Psoas muscle (tissue), 8 donors: ENCODE results near the gene RTN1. TPM values are rescaled to one million over a fixed set of nuclear protein-coding genes. Genes with fewer than 3 reads are reported as not detected.

ENCODE experiments used
- ATAC-seq, 4 donors: fragments of 200-7000 bp; cut with Tn5 transposase; one replicate each; pipeline ENCODE4 v1.9.1; 2020; ENCODE audit warnings: moderate library complexity in 3 of 4, mild to moderate bottlenecking in 2 of 4
- DNase-seq, 2 donors: peaks; one replicate each; pipeline ENCODE4 v3.0.0-alpha.2; 2020
- H3K27ac ChIP-seq: fragments of 200-600 bp; one replicate; pipeline ENCODE4 v1.8.0; 2022
- H3K27me3 ChIP-seq, 3 donors: fragments of 200-600 bp in 1 of 3; one replicate each; pipeline versions ENCODE4 v1.6.1 to v1.8.0; 2013 to 2022; ENCODE audit warnings: low read length in 2 of 3, mild to moderate bottlenecking in 2 of 3, moderate library complexity in 1 of 3; ENCODE audit not compliant: insufficient read depth in 3 of 3
- H3K36me3 ChIP-seq, 2 donors: fragments of 200-600 bp in 1 of 2; one replicate each; pipeline versions ENCODE4 v1.6.1 to v1.8.0; 2013 to 2022; ENCODE audit warnings: low read depth in 1 of 2, mild to moderate bottlenecking in 1 of 2, moderate library complexity in 1 of 2; ENCODE audit not compliant: insufficient read depth in 1 of 2
- H3K4me1 ChIP-seq: fragments of 200-600 bp; one replicate; pipeline ENCODE4 v1.8.0; 2022
- H3K4me3 ChIP-seq: fragments of 200-600 bp; one replicate; pipeline ENCODE4 v1.8.0; 2022; ENCODE audit warnings: mild to moderate bottlenecking
- H3K9me3 ChIP-seq: fragments of 200-600 bp; one replicate; pipeline ENCODE4 v1.8.0; 2022
- WGBS, 3 donors: extraction: QIAGEN DNeasy Blood & Tissue Kit; methylation state at CpG; one replicate each; pipeline versions ENCODE4 v1.1.6 to v1.1.7; 2013; 5-methylcytosine and 5-hydroxymethylcytosine counted together
- intact Hi-C, 2 donors: fragments of 100-400 bp; cut with DNase I; formaldehyde crosslinking; loops; one replicate each; pipeline versions ENCODE4 v1.11.0 to v1.14.2; 2022
- polyA plus RNA-seq, 3 donors: library from polyadenylated mRNA; stranded (reverse); fragments of 200-250 nt; gene quantifications; one replicate each; pipeline ENCODE4 v1.2.3, GENCODE V29; 2013
- total RNA-seq, 4 donors: library from RNA; stranded (reverse); fragmentation: NEBNext Ultra II Directional in 2 of 4; extraction: Animal tissue kit (Norgen Biotek cat#: 25700) in 2 of 4; gene quantifications; one replicate each; pipeline versions ENCODE4 v1.2.1 to v1.2.4, GENCODE V29; 2021 to 2023
- TF ChIP-seq, protein P1 (sequence below): fragments of 200-600 bp; IDR thresholded peaks from one replicate; pipeline ENCODE4 v1.8.0; 2022; ENCODE audit warnings: antibody characterized with exemption
- donor health status: healthy with polysubstance abuse.
- donor health status: DM: no; HTN: no; CAD: no; lungs with moderate emphysema.
- donor health status: Bipolar disorder and iron deficiency.
- donor health status: healthy.
- donor health status: DM: yes; HTN: yes; CAD: no.
- donor health status: DM: no; HTN: no; CAD: no.
- donor health status: DM: no; HTN: no; CAD: no.
- donor health status: DM: yes; HTN: yes; CAD: no.

RTN1 gene
- total and polyA plus RNA-seq, 7 donors: 0.17 to 1.7 (median 0.74) TPM

DNA sequence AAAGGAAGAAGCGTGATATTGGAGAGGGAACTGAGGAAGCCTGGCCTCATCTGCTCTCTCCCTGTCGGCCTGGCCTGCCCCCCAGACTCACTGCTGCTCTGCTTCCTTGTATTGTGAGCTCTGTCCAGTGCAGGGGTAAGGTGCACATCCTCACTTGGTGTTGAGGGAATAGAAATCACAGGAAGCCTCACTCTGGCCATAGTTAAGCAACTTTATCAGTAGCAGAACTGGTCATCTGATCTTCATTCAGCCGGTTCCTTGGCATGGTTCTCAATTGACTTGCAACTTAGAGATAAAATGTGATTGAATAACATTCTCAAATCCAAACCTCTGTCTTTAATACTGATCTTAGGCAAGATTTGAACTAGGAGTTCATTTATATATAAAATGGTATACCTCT is 282.5 kb downstream of the RTN1 start:
- H3K9me3 ChIP-seq: no peaks in the 10 kb centered on the region
- ATAC-seq (no peak), DNase-seq (no peak)
- intact Hi-C loops: no loop called here
- H3K27me3 ChIP-seq: peaks cover 0 to 3% (median 0%) of the 10 kb centered on the region in 3 donors
- H3K4me3 ChIP-seq: no peak overlapping the region
- H3K4me1 ChIP-seq: no peaks in the 10 kb centered on the region
- H3K27ac ChIP-seq: no peak overlapping the region
- H3K36me3 ChIP-seq: no peaks in the 10 kb centered on the region
- TF ChIP-seq, protein P1, sequence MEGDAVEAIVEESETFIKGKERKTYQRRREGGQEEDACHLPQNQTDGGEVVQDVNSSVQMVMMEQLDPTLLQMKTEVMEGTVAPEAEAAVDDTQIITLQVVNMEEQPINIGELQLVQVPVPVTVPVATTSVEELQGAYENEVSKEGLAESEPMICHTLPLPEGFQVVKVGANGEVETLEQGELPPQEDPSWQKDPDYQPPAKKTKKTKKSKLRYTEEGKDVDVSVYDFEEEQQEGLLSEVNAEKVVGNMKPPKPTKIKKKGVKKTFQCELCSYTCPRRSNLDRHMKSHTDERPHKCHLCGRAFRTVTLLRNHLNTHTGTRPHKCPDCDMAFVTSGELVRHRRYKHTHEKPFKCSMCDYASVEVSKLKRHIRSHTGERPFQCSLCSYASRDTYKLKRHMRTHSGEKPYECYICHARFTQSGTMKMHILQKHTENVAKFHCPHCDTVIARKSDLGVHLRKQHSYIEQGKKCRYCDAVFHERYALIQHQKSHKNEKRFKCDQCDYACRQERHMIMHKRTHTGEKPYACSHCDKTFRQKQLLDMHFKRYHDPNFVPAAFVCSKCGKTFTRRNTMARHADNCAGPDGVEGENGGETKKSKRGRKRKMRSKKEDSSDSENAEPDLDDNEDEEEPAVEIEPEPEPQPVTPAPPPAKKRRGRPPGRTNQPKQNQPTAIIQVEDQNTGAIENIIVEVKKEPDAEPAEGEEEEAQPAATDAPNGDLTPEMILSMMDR: no peak
- WGBS, 3 donors: 60 to 77% (median 67%) methylated on average over 3 of the region's 3 CpGs

- no peak overlapping the region for H3K4me3 ChIP-seq
- intact Hi-C loops: no loop called here
- DNase-seq (no peak), ATAC-seq (no peak)
- peaks cover 0 to 3% (median 0%) of the 10 kb centered on the region in 3 donors for H3K27me3 ChIP-seq
- no peaks in the 10 kb centered on the region for H3K4me1 ChIP-seq
- WGBS, 3 donors: 60 to 62% (median 60%) methylated on average over 10 of the region's 10 CpGs
- TF ChIP-seq, protein P1: no peak
- no peaks in the 10 kb centered on the region for H3K36me3 ChIP-seq
- H3K9me3 ChIP-seq: no peaks in the 10 kb centered on the region
- no peak overlapping the region for H3K27ac ChIP-seq
These were observed 284.6 kb downstream of the RTN1 start for GRCh38 chr14:59585891-59586554.

DNA sequence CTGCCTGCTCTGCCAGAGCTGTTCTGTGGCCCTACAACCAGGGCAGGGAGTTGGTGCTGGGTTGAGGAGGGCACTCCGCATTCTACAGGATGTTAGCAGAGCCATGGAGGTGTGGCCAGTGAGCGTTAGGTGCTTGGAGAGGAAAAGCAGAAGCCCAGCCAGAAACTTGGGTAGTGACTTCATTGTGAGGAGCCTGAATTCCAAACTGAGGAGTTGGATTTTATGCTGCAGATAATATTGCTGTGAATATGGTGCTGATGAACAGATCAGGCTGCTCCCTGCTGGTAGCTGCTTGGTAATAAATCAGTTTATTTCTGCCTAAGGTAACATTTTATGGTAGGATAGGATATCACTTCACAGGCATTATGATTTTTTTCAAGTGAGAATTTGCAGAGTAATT is 286.8 kb downstream of the RTN1 start:
- no peaks in the 10 kb centered on the region for H3K9me3 ChIP-seq
- ATAC-seq: no peak
- WGBS, 3 donors: 29 to 40% (median 33%) methylated on average over 2 of the region's 2 CpGs
- H3K36me3 ChIP-seq: no peaks in the 10 kb centered on the region
- TF ChIP-seq, protein P1: no peak
- no peak overlapping the region for H3K4me3 ChIP-seq
- no peaks in the 10 kb centered on the region for H3K4me1 ChIP-seq
- intact Hi-C loops: no loop called here
- DNase-seq: no peak
- no peak overlapping the region for H3K27ac ChIP-seq
- peaks cover 0 to 3% (median 0%) of the 10 kb centered on the region in 3 donors for H3K27me3 ChIP-seq

- Histone ChIP-seq H3K4me1 (no peaks in the 10 kb centered on the region), H3K36me3 (no peaks in the 10 kb centered on the region), H3K27me3 (peaks cover 0 to 1% (median 0%) of the 10 kb centered on the region in 3 donors), H3K4me3 (no peak overlapping the region), H3K27ac (no peak overlapping the region), H3K9me3 (no peaks in the 10 kb centered on the region)
- TF ChIP-seq, protein P1: no peak
- 77 to 81% (median 77%) methylated on average over 21 to 23 of the region's 23 CpGs for WGBS, 3 donors
- intact Hi-C loops: no loop called here
- no peak for DNase-seq
- ATAC-seq: no peak
These were observed 287.6 kb downstream of the RTN1 start for GRCh38 chr14:59582845-59583509.
